GM21390 (cell line): ENCODE data around the gene CTDP1.
"Not testable (repeated sequence)": the region's sequence is repeated elsewhere in the genome, so short reads cannot be mapped to it uniquely, and the experiment has no call there.

ENCODE experiments used
- ATAC-seq: cut with Tn5 transposase; IDR thresholded peaks from one replicate; pipeline ENCODE4 v1.9.1; 2021; ENCODE audit not compliant: unreplicated experiment

CTDP1 gene

GRCh38 chr18:79681484-79682387 lies 2.1 kb downstream of the CTDP1 start:
- no peak for ATAC-seq

GRCh38 chr18:79682481-79682880 lies 2.9 kb downstream of the CTDP1 start:
- no peak for ATAC-seq

GRCh38 chr18:79682894-79683625 lies 3.5 kb downstream of the CTDP1 start:
- ATAC-seq: no peak

- ATAC-seq: no peak
Measured at GRCh38 chr18:79683626-79684282, 4.2 kb downstream of the CTDP1 start.

- no peak for ATAC-seq
Measured at GRCh38 chr18:79684283-79684631, 4.7 kb downstream of the CTDP1 start.

GRCh38 chr18:79684787-79685186 lies 5.2 kb downstream of the CTDP1 start:
- peak; percentile 36 for ATAC-seq

GRCh38 chr18:79685281-79685680 lies 5.7 kb downstream of the CTDP1 start:
- ATAC-seq: no peak

- ATAC-seq: no peak
Measured at GRCh38 chr18:79685971-79686370, 6.4 kb downstream of the CTDP1 start.

- no peak for ATAC-seq
Measured at GRCh38 chr18:79687806-79688205, 8.2 kb downstream of the CTDP1 start.

GRCh38 chr18:79690071-79690470 lies 10.5 kb downstream of the CTDP1 start:
- ATAC-seq: no peak

GRCh38 chr18:79690586-79691482 lies 11.2 kb downstream of the CTDP1 start:
- ATAC-seq: no peak

GRCh38 chr18:79692056-79692455 lies 12.5 kb downstream of the CTDP1 start:
- ATAC-seq: no peak

GRCh38 chr18:79692886-79693285 lies 13.3 kb downstream of the CTDP1 start:
- ATAC-seq: no peak

- ATAC-seq: no peak
Measured at GRCh38 chr18:79693561-79694205, 14.1 kb downstream of the CTDP1 start.

- ATAC-seq: not testable (repeated sequence)
Measured at GRCh38 chr18:79694206-79694894, 14.7 kb downstream of the CTDP1 start.

GRCh38 chr18:79694895-79695213 lies 15.3 kb downstream of the CTDP1 start:
- no peak for ATAC-seq

- ATAC-seq: no peak
Measured at GRCh38 chr18:79695269-79695668, 15.7 kb downstream of the CTDP1 start.

- ATAC-seq: no peak
Measured at GRCh38 chr18:79695856-79696850, 16.6 kb downstream of the CTDP1 start.

- ATAC-seq: no peak
Measured at GRCh38 chr18:79697178-79697577, 17.6 kb downstream of the CTDP1 start.
